ENCODE measurements around the gene CYLD.

DNA sequence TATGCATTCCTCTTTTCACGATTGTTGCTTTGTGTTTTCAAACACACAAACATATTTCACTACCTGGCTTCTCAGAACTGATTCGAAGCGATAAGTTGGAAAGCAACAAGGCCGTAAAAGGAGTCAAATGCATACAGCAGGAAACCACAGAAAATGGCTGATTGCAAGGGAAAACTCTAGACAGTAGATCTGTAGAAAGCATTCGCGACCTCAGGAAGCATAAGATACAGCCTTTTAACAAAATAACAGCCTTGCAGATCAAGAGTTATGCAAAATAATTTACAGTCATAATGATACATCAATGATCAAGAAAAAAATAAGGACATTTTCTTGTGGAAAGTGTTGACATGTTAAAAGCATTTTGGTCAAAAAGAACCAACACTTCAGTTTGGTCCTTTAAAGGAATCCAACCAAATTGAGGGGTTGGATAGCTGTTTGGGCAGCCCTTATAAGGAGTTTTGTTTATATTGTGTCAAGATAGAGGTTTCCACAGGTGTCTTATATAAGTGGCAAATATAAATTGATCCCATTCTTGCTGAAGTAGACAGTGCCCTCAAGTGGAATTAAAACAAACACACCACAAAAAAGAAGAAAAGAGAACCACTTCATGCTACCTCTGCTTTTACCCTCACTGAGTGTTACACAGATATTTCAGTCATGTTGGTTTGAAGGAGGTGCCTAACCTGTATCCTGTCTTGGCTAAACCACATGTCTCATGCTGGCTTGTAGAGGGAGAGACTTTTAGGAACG is 5.5 kb downstream of the CYLD start:
- TF ChIP-seq, protein P1, sequence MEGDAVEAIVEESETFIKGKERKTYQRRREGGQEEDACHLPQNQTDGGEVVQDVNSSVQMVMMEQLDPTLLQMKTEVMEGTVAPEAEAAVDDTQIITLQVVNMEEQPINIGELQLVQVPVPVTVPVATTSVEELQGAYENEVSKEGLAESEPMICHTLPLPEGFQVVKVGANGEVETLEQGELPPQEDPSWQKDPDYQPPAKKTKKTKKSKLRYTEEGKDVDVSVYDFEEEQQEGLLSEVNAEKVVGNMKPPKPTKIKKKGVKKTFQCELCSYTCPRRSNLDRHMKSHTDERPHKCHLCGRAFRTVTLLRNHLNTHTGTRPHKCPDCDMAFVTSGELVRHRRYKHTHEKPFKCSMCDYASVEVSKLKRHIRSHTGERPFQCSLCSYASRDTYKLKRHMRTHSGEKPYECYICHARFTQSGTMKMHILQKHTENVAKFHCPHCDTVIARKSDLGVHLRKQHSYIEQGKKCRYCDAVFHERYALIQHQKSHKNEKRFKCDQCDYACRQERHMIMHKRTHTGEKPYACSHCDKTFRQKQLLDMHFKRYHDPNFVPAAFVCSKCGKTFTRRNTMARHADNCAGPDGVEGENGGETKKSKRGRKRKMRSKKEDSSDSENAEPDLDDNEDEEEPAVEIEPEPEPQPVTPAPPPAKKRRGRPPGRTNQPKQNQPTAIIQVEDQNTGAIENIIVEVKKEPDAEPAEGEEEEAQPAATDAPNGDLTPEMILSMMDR (IDR thresholded peaks at IDR 0.05) = peak in 4 of 5 experiments; percentile 15 to 29 (median 23)
- no peak for TF ChIP-seq EP300 (IDR thresholded peaks at IDR 0.05; ENCODE audit: low read depth)

Measured in transverse colon (tissue), 3 donors.